Stimulated activated CD4-positive, alpha-beta T cell treated with anti-CD3 and anti-CD28 coated beads, Interleukin-1b, Interleukin-23, amount 100 ng/mL, for 24 hours (primary cell): ENCODE measurements around the gene SLC41A3.
"Not testable (repeated sequence)": the region's sequence is repeated elsewhere in the genome, so short reads cannot be mapped to it uniquely, and the experiment has no call there.

Experiments used
- DNase-seq, 4 experiments: peaks; one replicate each; pipeline ENCODE4 v3.0.0-alpha.2; 2020; ENCODE audit warnings: low read depth in 4 of 4, low spot score in 1 of 4

SLC41A3 gene

DNA sequence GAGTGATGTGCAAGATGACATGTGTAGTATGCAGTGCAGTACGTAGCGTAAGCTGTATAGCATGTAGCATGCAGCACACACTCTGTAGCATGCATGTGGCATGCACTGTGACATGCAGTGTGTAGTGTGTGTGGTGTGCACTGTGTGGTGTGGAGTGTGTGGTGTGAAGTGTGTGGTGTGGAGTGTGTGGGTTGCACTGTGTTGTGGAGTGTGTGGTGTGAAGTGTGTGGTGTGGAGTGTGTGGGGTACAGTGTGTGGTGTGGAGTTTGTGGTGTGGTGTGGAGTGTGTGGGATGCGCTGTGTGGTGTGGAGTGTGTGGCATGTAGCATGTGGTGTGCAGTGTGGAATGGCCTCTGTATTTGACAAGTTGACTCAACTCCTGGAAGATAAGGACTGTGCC lies 75.7 kb downstream of the SLC41A3 start:
- DNase-seq = no peak

DNA sequence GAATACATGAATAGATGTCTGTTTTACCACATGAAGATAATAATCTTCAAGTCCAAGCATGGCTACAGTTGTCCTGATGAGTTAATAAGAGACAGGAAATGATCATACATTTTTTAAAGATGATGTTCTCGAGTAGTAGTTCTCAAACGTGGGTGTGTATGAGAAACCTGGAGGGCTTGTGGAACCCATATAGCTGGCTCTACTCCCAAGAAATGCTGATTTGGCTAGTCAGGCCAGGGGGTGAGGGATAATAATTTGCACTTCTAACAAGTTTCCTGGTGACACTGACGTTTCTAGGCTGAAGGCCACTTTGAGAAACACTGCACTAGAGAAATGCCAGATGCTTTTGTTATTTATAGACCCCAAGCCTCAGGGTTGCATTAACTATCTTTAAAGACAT lies 78.0 kb downstream of the SLC41A3 start:
- no peak for DNase-seq

DNA sequence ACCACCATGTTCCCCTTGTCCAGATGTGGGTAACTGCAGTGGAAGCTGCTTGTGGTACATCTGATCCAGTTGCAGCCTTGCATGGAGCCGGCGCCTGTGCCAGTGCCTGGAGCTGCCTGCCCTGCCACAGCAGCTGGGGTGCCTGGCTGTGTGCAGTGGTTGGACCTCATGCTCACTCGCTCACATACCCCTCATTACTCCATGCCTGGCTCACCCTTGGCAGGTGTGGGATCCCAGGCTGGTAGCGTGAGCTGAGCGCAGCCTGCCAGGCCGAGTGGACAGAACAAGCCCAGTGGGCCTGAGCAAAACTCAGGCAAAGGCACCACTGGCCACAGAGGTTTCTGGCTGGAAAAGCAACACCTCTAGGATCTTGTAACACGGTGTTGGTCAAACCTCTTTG lies 79.2 kb downstream of the SLC41A3 start:
- no peak for DNase-seq

DNA sequence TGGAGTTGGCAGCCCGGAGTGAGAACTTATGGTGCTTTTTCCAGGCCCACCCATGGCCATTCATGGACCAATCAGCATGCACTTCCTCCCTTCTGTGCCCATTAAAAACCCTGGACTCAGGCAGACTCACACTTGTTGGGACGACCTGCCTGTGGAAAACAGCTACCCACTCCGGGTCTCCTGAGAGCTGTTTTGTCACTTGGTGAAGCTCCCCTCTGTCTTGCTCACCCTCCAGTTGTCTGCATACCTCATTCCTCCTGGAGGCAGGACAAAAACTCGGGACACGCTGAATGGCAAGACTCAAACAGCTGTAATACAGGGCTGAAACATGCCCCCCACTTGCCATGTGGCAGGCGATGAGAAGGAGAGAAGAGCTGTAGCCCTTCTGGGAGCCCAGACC lies 79.7 kb downstream of the SLC41A3 start:
- DNase-seq = no peak

DNA sequence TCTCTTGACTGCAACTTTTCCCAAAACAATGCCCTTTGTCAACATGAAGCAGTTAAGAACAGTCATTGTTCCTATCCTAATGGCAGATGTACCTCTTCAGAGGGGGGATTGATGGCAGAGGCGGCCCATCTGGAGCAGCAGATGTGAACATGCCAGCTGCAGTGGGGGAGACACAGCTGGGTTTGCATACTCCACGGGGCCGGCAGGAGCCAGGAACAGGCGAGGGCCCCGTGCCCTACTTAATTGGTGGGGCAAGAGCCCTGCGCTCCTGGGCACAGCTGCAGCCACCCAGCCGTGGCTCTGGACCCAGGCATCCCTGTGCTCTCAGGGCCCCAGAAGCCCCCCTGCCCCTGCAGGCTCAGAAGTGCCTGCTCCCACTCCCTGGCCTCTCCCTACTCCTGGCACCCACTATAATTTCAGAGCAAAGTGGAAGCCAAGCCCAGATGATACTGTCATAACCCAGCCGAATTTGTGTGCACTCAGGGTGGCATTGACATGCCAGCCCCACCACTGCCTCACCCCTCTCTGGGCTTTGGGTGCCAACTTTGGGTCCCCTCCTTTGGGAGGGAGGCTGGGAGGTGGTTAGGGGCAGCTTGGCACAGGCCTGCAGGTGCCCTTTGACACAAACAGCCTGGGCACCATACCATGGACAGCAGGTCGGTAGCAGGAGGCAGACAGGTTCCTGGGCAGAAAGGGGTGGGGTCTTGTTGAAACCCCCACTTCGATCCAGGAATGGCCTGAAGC lies 80.3 kb downstream of the SLC41A3 start:
- no peak for DNase-seq

DNA sequence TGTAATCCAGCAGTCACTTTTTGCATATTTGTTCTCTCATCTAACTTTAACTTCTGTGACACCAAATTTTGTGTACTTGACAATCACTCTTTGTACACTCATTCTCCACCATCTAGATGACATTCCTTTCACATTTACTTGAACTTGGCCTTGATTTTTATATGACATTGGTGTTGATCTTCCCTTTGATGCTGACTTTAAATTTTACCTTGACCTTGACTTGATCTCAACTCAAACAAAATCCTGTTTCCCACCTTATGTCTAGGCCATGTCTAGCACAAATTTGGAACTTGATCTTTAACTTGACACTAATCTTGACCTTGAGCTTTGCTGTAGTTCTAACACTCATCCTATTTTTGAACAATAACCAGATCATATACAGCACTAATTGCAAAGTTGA lies 81.7 kb downstream of the SLC41A3 start:
- no peak for DNase-seq

DNA sequence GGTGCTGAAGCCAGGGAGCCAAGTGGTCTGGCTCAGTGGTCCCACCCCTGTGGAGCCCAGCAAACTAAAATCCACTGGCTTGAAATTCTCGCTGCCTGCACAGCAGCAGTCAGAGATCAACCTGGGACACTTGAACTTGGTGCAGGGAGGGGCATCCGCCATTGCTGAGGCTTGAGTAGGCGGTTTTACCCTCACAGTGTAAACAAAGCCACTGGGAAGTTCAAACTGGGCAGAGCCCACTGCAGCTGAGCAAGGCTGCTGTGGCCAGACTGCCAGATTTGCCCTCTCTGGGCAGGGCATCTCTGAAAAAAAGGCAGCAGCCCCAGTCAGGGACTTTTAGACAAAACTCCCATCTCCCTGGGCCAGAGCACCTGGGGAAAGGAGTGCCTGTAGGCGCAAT lies 87.2 kb downstream of the SLC41A3 start:
- not testable (repeated sequence) for DNase-seq

DNA sequence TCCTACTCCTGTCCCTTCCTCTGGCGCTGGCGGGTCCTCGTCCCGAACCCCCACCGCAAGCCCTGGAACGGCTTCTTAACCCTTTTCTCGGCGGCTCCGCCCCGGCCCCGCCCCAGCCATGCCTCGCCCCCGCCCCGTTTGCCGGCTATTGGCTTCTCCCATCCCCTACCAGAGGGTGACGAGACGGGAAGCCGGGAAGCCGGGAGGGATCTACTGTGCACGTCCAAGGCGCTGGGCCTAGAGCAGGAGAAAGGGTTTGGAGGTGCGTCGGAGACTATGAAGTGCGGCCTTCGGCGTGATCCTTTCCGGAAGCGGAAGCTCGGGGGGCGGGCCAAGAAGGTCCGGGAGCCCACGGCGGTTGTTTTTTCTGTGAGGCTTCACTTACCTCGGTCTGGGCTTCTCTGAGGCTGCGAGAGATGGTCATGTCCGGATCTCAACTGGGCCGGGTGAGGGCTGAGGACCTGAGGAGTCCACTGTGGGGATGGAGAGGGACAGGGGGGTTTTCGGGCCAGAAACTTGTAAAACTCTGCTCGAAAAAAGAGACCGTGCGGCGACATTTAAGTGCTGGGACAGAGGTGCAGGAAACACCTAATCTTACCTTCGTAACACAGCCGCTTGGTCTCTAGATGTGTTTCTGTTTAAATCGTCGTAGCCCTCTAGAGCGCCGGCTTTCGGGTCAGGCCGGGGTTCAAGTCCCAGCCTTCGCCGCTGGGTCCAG lies 93.5 kb downstream of the SLC41A3 start:
- DNase-seq = peak; percentile 29 to 72 (median 54)

DNA sequence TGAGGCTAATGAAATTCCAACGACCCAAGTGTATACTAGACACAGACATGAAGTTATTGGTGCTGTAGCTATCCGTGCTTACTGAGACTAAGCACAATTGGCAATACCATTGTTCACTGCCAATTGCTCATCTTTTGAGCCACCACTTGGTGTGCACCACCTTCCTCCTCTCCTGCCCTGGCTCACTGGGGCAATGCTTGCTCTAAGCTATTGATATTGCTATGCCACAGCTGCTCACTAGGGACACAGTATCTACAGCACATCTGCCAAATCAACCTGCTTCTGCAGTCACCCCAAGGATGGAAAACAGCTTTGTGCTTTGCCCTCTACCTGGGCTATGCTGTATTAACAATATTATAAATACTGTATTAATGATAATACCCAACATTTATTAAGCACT lies 99.0 kb downstream of the SLC41A3 start:
- not testable (repeated sequence) for DNase-seq

DNA sequence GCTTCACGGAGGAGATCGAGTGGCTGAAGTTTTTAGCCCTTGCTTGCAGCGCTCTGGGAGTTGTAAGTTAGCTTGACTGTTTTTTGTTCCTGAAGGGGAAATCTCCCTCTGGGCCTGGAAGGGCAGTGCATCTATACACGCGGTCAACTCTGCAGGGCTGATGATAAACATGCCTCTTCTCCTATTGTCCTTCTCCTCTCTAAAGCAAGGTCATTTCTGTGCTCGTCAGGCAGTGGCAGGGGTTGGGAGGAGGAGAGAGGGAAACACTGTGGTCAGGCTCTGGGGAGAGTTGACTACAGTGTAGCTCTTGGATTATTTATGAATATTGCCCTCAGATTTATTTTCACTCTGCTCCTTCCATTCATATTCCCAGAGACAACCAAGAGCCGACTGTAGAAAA lies 106.8 kb downstream of the SLC41A3 start:
- not testable (repeated sequence) for DNase-seq

DNA sequence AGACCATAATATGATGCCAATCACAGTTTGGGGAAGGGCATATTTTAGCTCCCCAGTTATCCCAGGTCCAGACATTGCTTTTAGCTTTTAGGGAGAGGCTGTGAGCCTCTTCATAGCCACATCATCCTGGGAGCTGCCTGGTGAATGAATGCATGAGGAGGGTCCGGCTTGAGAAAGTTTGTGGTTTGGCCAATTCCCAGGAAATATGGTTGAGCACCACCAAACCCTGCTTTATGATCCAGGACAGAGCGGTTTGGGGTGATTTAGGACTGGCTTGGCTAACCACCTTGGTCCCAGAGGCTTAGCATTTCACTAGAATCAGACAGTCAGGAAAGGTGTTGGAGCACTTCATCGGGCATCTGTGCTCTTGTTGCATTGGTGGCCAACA lies 107.9 kb downstream of the SLC41A3 start:
- DNase-seq = not testable (repeated sequence)

DNA sequence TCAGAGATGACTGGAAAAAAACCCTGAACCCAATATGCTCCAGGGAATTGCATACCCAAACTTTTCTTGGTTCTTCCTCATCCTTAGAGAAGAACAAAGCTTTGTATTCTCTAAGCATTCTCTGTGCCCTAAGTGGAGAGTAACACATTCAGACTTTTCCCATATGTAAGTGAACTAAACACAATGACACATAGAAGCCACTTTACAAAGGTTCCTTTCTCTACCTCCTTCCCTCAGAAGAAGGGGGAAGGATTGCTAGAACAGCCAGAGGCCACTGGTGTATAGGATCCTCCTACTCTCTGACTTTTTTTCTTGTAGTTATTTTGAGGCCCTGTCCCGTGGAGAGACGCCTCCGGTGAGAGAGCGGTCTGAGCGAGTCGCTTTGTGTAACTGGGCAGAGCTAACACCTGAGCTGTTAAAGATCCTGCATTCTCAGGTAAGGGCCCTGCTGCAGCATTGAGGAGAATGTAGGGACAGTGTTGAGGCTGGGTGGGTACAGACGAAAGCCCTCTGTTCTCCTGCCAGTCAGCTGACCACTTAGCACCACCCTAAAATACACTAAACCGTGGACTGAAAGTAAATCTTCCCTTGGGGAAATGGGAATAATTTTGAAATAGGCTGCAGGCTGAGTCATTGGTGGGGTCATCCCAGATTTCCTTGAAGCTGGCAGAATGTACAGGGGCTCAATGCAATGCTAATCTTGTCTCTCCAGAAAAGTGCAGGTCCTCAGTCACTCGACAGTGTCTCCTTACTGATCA lies 108.5 kb downstream of the SLC41A3 start:
- not testable (repeated sequence) for DNase-seq

DNA sequence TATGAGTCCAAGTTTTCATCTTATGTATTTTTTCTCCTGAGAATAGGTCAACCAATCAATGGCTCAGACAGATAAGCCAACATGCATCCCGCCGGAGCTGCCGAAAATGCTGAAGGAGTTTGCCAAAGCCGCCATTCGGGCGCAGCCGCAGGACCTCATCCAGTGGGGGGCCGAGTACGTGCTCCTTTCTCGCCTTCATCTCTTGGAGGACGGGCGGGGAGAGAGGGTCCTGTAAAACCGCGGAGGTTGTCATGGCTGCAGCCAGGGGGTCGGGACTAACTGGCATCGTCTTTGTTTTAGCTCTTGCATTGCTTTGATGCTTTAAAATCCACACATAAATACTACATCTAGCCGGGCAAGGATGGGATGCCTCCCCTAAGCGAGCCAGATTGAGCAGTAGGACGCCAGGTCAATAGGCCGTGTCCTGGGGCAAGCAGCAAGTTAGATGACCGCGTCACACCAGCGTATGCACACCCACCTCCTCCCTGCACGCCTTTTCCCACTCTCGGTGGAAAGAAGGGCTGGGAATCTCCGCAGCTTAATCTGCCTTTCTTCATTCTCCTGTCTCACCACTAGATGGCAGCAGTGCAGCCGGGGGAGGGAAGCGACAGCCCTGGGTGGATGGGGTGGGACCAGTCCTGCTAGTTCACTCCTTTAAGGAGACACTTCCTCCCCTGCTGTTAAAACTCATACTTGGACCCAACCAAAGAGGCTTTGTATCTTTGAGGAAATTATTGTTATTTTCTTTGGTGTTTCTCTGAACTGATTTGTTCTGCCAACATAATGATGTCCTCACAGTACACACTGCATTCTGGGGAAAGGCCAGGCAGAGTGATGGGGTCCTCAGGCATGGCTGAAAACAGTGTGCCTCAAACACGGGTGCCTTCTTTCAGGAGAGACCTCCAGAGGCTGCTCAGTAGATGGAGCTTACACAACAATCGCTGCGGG lies 111.7 kb downstream of the SLC41A3 start:
- not testable (repeated sequence) for DNase-seq

DNA sequence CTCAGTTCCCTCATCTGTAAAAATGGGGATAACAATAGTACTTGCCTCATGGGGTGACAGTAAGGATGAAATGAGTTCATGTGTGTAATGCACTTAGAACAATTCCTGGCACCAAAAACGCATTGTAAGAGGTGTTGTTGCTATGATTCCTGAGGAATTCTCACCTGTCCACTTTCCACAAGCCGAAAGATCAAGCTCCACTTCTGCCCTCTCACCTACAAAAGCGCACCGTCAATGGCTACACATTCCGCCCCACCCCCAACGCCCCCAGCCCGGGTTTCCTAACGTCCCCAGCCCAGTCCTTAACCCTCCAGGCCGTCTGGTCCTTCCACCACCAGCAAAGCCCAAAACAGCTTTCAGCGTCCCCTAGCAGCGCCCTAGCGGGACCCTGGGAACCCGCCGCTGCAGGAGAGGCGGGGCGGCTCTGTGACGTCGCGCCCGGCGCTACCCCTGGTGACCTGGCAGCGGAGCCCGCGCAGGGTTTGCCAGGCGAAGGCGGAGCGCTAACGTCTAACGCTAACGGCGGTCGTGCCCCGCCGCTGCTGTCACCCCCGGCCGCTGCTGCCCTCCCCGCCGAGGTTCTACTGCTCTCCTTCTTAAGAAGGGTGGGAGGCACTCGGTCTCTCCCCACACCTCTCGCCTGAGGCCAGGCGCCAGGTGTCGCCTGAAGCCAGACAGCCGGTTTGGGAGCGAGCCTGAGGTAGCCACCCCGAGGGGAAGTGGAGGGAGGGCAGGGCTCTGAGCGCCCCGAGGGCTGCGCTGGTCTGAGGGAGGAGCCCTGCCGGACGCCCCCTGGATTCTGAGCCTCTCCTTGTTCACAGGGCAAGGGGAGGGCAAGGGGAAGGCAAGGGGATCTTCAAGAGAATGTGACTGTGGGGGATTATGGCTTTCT lies 115.0 kb downstream of the SLC41A3 start, which contains the start of gene ROPN1B:
ROPN1B (plus strand) TSS at position 478 of the 892 bp plus-strand sequence. CDS start 2,877 bp downstream, outside the sequence.
- not testable (repeated sequence) for DNase-seq

DNA sequence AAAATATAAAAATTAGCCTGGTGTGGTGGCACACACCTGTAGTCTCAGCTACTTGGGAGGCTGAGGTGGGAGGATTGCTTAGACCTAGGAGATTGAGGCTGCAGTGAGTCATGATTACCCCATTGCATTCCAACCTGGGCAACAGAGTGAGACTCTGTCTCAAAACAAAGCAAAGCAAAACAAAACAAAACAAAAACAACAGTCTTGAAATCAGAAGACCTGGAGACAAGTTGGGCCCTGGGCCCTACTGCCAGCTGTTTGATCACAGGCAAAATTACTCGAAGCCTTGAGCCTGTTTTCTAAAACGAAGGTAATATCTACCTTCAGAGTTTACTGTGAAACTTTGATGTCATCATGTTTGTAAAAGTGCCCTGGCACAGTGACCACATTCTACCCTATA lies 115.8 kb downstream of the SLC41A3 start:
- DNase-seq = not testable (repeated sequence)

DNA sequence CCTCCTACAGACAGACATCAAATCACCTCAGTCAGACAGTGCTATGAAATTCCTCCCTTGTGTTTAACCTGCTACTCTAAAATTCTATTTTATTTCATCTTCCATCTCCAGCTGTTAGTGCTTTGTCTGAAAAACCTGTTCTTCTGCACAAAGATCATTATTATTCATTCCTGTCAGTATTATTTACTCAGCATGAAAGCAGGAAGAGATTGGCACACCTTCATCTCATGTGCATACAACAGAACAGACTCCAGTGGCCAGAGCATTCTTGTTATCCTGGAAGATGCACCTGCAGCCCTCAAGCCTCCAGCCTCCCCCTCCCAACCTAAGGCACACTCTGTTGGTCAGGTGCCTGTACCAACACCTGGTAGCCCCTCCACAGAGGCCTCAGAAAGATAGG lies 116.8 kb downstream of the SLC41A3 start:
- DNase-seq = no peak

DNA sequence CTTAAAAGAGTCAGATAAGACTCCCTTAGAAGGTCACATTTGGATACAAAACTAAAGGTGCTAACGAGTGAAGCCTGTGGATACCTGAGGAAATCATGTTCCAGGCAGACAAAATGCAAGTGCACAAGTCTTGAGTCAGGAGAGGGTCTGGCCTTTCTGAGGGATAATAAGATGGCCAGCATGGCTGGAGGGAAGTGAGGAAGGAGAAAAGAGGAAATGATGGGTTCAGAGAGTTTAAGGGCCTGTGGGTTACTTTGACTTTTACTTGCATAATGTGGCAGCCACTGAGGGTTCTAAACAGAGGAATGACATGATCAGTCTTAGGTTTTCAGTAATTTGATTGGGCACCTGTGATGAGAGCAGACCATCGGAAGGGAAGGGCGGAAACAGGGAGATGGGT lies 118.4 kb downstream of the SLC41A3 start:
- no peak for DNase-seq

DNA sequence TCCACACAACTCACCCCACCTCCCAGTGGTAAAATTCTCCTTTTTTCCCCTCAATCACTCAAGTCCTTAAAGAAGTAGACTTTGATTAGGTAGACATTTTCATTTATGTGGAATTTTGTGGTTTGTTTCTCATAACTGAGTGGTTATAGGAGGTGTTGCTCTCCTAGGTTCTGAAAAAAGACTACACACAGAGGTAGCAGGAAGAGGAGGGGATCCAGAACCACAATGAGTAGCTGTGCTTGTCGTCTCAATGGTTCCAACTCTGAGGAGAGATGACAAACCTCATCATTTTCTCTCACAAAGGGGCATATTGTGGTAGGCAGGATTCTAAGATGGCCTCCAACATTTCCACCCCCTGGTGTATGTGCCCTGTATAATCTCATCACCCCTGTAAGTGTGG lies 120.1 kb downstream of the SLC41A3 start:
- not testable (repeated sequence) for DNase-seq

DNA sequence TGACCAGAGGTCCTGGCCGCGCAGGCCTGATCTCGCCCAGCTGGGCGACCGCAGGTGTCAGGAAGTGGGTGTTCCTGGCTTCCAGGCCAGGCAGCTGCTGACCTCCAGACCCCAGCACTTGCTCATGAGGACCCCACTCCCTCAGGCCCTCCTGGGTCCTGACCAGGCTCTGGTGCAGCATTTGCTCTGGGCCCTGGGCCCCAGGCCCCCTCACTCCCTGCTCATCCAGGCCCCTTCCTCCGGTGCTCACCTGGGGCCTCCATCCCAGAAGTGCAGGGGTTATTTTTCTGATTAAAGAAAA lies 122.7 kb downstream of the SLC41A3 start:
- no peak for DNase-seq
